GM12878 (cell line): ENCODE results near the gene AIFM1. TPM values are rescaled to one million over a fixed set of nuclear protein-coding genes. Genes with fewer than 3 reads are reported as not detected.

Experiments
- ATAC-seq: fragments of 200-7000 bp; cut with Tn5 transposase; 3 replicates; pipeline ENCODE4 v1.9.1; 2020; ENCODE audit warnings: mild to moderate bottlenecking, moderate library complexity
- BruUV-seq: library from RNA; stranded (reverse); fragments of 400-500 nt; replicated peaks from 2 replicates; lab custom pipeline; 2021; lab: Mats Ljungman, UMichigan
- CTCF ChIA-PET: fragments of 300-600 bp; sonication (Branson Sonifier 250); formaldehyde crosslinking; extraction: SDS; loops from one replicate; lab custom pipeline; 2021; ENCODE audit warnings: inconsistent platforms; lab: Yijun Ruan, JAX
- POLR2A ChIA-PET: fragments of 350-600 bp; formaldehyde crosslinking; extraction: SDS; loops from one replicate; lab custom pipeline; 2021; ENCODE audit warnings: inconsistent platforms; lab: Charles Lee
- RAD21 ChIA-PET: fragments of 300-600 bp; sonication (Branson Sonifier 250); formaldehyde crosslinking; loops from one replicate; lab custom pipeline; 2023; ENCODE audit warnings: antibody characterized with exemption; ENCODE audit not compliant: unreplicated experiment; lab: Charles Lee
- SMC1A ChIA-PET: fragments of 300-600 bp; sonication (Branson Sonifier 250); formaldehyde crosslinking; loops from one replicate; lab custom pipeline; 2023; ENCODE audit not compliant: unreplicated experiment, uncharacterized antibody; lab: Charles Lee
- DNase-seq: peaks from one replicate; pipeline ENCODE4 v3.0.0-alpha.2; 2011; ENCODE audit warnings: low read depth, low spot score
- FAIRE-seq: peaks from 3 replicates; lab custom pipeline; 2011; peaks lifted over from hg19 to GRCh38; lab: Jason Lieb, UNC
- H2AFZ ChIP-seq: 2 replicates; pipeline ENCODE4 v1.6.0; 2011; ENCODE audit warnings: low read depth, low read length, control low read depth; ENCODE audit not compliant: control insufficient read depth
- H3K27ac ChIP-seq: 2 replicates; pipeline ENCODE4 v1.5.1; 2011; ENCODE audit warnings: control low read depth; ENCODE audit not compliant: control insufficient read depth, insufficient read depth
- H3K27me3 ChIP-seq, 2 experiments: replicated peaks in 1 of 2; 2 replicates each; pipeline versions ENCODE4 v1.6.0 to v1.6.1; 2011; ENCODE audit warnings: low read length in 1 of 2; ENCODE audit not compliant: control insufficient read depth in 2 of 2, insufficient read depth in 2 of 2
- H3K36me3 ChIP-seq, 2 experiments: 2 replicates each; pipeline ENCODE4 v1.5.1; 2011; ENCODE audit warnings: low read length in 1 of 2; ENCODE audit not compliant: control insufficient read depth in 2 of 2, insufficient read depth in 2 of 2
- H3K4me1 ChIP-seq: 2 replicates; pipeline ENCODE4 v1.6.1; 2011; ENCODE audit warnings: mild to moderate bottlenecking, low read length, moderate library complexity, mixed read lengths; ENCODE audit not compliant: control insufficient read depth, insufficient read depth
- H3K4me2 ChIP-seq: 2 replicates; pipeline ENCODE4 v1.6.0; 2011; ENCODE audit warnings: control low read depth; ENCODE audit not compliant: control insufficient read depth, insufficient read depth
- H3K4me3 ChIP-seq: fragments of 200-600 bp; sonication (generic); 2 replicates; pipeline ENCODE4 v1.5.1; 2016
- H3K79me2 ChIP-seq: 2 replicates; pipeline ENCODE4 v1.6.0; 2011; ENCODE audit warnings: low read length; ENCODE audit not compliant: control insufficient read depth, insufficient read depth
- H3K9ac ChIP-seq: 2 replicates; pipeline ENCODE4 v1.8.0; 2011; ENCODE audit warnings: low read length, control low read depth, mixed read lengths; ENCODE audit not compliant: control insufficient read depth, insufficient read depth
- H3K9me3 ChIP-seq: replicated peaks from 3 replicates; pipeline ENCODE4 v1.5.1; 2011; ENCODE audit warnings: mild to moderate bottlenecking, low read length; ENCODE audit not compliant: control insufficient read depth, insufficient read depth
- H4K20me1 ChIP-seq: 2 replicates; pipeline ENCODE4 v1.6.0; 2011; ENCODE audit not compliant: control insufficient read depth, insufficient read depth
- ATF7 ChIP-seq: fragments of 450-650 bp; IDR thresholded peaks from 2 replicates; pipeline ENCODE4 v1.6.1; 2016; ENCODE audit warnings: low read depth, mild to moderate bottlenecking
- CHD2 ChIP-seq: IDR thresholded peaks from 2 replicates; pipeline ENCODE4 v1.6.1; 2011; ENCODE audit warnings: low read depth, low read length, improper control_type of control experiment, borderline replicate concordance
- CUX1 ChIP-seq: IDR thresholded peaks from 2 replicates; pipeline ENCODE4 v1.6.1; 2012; ENCODE audit warnings: improper control_type of control experiment, low read depth, low read length; ENCODE audit not compliant: insufficient replicate concordance
- EED ChIP-seq: sonication (generic); IDR thresholded peaks from 2 replicates; pipeline ENCODE4 v1.6.1; 2016; ENCODE audit warnings: antibody characterized with exemption, low read depth
- EP300 ChIP-seq, 2 experiments: fragments of 150-350 bp in 1 of 2; IDR thresholded peaks; 2 replicates each; pipeline ENCODE4 v1.6.1; 2011 to 2012; ENCODE audit warnings: low read depth in 2 of 2, low read length in 2 of 2, borderline replicate concordance in 1 of 2, improper control_type of control experiment in 1 of 2, inconsistent platforms in 1 of 2; ENCODE audit not compliant: control insufficient read depth in 1 of 2
- PAX5 ChIP-seq: IDR thresholded peaks from 2 replicates; pipeline ENCODE4 v1.6.1; 2011; ENCODE audit warnings: low read depth, low read length, borderline replicate concordance
- PML ChIP-seq: IDR thresholded peaks from 2 replicates; pipeline ENCODE4 v1.6.1; 2012; ENCODE audit warnings: low read length, inconsistent platforms
- POU2F2 ChIP-seq: IDR thresholded peaks from 3 replicates; pipeline ENCODE4 v1.6.1; 2011; ENCODE audit warnings: low read depth, mild to moderate bottlenecking, low read length, borderline replicate concordance
- RELA ChIP-seq: fragments of 450-650 bp; IDR thresholded peaks from 2 replicates; pipeline ENCODE4 v1.8.0; 2014; ENCODE audit warnings: borderline replicate concordance; ENCODE audit not compliant: partially characterized antibody
- RUNX3 ChIP-seq: IDR thresholded peaks from 2 replicates; pipeline ENCODE4 v1.6.1; 2012; ENCODE audit warnings: low read length, inconsistent platforms
- ZNF384 ChIP-seq: IDR thresholded peaks from 2 replicates; pipeline ENCODE4 v1.6.1; 2012; ENCODE audit warnings: low read depth, mild to moderate bottlenecking, low read length, improper control_type of control experiment, borderline replicate concordance
- in situ Hi-C: fragments of 300-500 bp; cut with MboI; formaldehyde crosslinking; loops from 9 replicates; pipeline ENCODE4 v1.14.3; 2018; ENCODE audit warnings: mixed read lengths
- intact Hi-C: fragments of 100-400 bp; cut with micrococcal nuclease; formaldehyde crosslinking; loops from one replicate; pipeline ENCODE4 v1.14.2; 2022; ENCODE audit not compliant: unreplicated experiment
- polyA plus RNA-seq, 11 experiments: library from polyadenylated mRNA; depleted of rRNA in 4 of 11; unstranded in 6 of 11; stranded (reverse) in 5 of 11; fragments of >200 nt; fragmentation: Nextera tagmentation in 4 of 11; fragmentation: Illumina TruSeq in 1 of 11; extraction: Ambion mirVana in 4 of 11; extraction: Trizol in 1 of 11; gene quantifications; 1 replicate in 1 of 11; 2 replicates in 10 of 11; pipeline versions ENCODE4 v1.2.1 to v1.2.3, GENCODE V29; 2011 to 2016; ENCODE audit warnings: inconsistent platforms in 2 of 11, missing spikeins in 2 of 11, low read depth in 1 of 11
- total RNA-seq, 4 experiments: library from RNA; depleted of rRNA in 3 of 4; stranded (reverse); fragments of >200 nt in 3 of 4; fragmentation: Illumina TruSeq in 1 of 4; extraction: Trizol in 1 of 4; gene quantifications; 2 replicates each; pipeline versions ENCODE4 v1.2.1 to v1.2.3, GENCODE V29; 2013 to 2021
- TF ChIP-seq, protein P1 (sequence below): fragments of 450-650 bp; formaldehyde crosslinking; IDR thresholded peaks from 2 replicates; pipeline ENCODE4 v1.4.0; 2022; ENCODE audit warnings: mild to moderate bottlenecking, moderate library complexity
- TF ChIP-seq, protein P2 (sequence below): IDR thresholded peaks from 2 replicates; pipeline ENCODE4 v1.6.1; 2011; ENCODE audit warnings: mild to moderate bottlenecking, low read depth, low read length, moderate library complexity; ENCODE audit not compliant: insufficient replicate concordance

Gene AIFM1
- total and polyA plus RNA-seq, 10 of the 15 experiments (the other 5 are each of a cell fraction or from before 2014, with no cell fraction given) = 44.2 to 121 (median 80.0) TPM

- Histone ChIP-seq H3K4me1 (peaks cover 13% of the 10 kb centered on the region), H3K27ac (no peak overlapping the region; the same call in 1 of the 2 replicates), H3K36me3 (no peaks in the 10 kb centered on the region), H3K9ac (no peak overlapping the region), H3K4me3 (0 out of 2 replicates have a peak overlapping the region, but pooled peaks have one; percentile 16), H3K27me3 (no peaks in the 10 kb centered on the region), H3K4me2 (peak overlapping the region; percentile 46; the same call in 1 of the 2 replicates), H3K79me2 (peaks cover 58% of the 10 kb centered on the region), H4K20me1 (no peaks in the 10 kb centered on the region), H3K9me3 (no peaks in the 10 kb centered on the region), H2AFZ (no peak overlapping the region)
- ChIA-PET RAD21 (interaction anchor here (0.9 to 3.1 kb wide), 13 partner anchors 10 to 97 kb away, joined by 3 to 12 read pairs (median 6); partner anchors contain the start of gene AIFM1), SMC1A (interaction anchor here (0.8 to 2.5 kb wide), 13 partner anchors 10 to 96 kb away, joined by 3 to 18 read pairs (median 4); partner anchors contain the start of gene AIFM1), CTCF (interaction anchor here (1.1 to 5.7 kb wide), 8 partner anchors 9 to 403 kb away, joined by 3 to 30 read pairs (median 4); partner anchors contain the start of gene AIFM1), POLR2A (interaction anchor here (0.9 to 2.3 kb wide), 4 partner anchors 10 to 91 kb away, joined by 3 to 10 read pairs (median 6); partner anchors contain the start of gene AIFM1)
- FAIRE-seq (peak; percentile 94), DNase-seq (peak; percentile 63), ATAC-seq (peak; percentile 80)
- intact Hi-C loops (loop anchor here (10.0 kb wide), 2 partner anchors 242 to 402 kb away; partner anchors contain the start of gene SASH3), in situ Hi-C loops (loop anchor here (10.0 to 25.0 kb wide), 2 partner anchors 92 to 564 kb away; no protein-coding TSS in a partner anchor)
- BruUV-seq = no TSS peak
- peak; percentile 59; the same call in 1 of the 2 replicates for TF ChIP-seq EED
- no peak for TF ChIP-seq RELA
- TF ChIP-seq CHD2 = 0 out of 2 replicates have a peak, but pooled peaks have one; percentile 20
- no peak for TF ChIP-seq CUX1
- 0 out of 4 replicates have a peak, but pooled peaks have one; percentile 8 to 45 for TF ChIP-seq EP300 (IDR thresholded peaks at IDR 0.05; ENCODE audit: borderline replicate concordance in 1 of 2, control insufficient read depth in 1 of 2, low read depth in 2 of 2, low read length in 2 of 2)
- TF ChIP-seq PML = no peak
- no peak for TF ChIP-seq PAX5
- TF ChIP-seq ATF7 = peak; percentile 92
- TF ChIP-seq POU2F2 = no peak
- TF ChIP-seq RUNX3 = peak; percentile 60
- peak; percentile 47; the same call in 1 of the 2 replicates for TF ChIP-seq ZNF384
- TF ChIP-seq, protein P1, sequence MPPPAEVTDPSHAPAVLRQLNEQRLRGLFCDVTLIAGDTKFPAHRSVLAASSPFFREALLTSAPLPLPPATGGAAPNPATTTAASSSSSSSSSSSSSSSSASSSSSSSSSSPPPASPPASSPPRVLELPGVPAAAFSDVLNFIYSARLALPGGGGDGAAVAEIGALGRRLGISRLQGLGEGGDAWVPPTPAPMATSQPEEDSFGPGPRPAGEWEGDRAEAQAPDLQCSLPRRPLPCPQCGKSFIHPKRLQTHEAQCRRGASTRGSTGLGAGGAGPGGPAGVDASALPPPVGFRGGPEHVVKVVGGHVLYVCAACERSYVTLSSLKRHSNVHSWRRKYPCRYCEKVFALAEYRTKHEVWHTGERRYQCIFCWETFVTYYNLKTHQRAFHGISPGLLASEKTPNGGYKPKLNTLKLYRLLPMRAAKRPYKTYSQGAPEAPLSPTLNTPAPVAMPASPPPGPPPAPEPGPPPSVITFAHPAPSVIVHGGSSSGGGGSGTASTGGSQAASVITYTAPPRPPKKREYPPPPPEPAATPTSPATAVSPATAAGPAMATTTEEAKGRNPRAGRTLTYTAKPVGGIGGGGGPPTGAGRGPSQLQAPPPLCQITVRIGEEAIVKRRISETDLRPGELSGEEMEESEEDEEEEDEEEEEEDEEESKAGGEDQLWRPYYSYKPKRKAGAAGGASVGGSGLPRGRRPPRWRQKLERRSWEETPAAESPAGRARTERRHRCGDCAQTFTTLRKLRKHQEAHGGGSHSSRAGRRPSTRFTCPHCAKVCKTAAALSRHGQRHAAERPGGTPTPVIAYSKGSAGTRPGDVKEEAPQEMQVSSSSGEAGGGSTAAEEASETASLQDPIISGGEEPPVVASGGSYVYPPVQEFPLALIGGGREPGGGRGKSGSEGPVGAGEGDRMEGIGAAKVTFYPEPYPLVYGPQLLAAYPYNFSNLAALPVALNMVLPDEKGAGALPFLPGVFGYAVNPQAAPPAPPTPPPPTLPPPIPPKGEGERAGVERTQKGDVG (CRISPR knock-in tag) = no peak
- TF ChIP-seq, protein P2, sequence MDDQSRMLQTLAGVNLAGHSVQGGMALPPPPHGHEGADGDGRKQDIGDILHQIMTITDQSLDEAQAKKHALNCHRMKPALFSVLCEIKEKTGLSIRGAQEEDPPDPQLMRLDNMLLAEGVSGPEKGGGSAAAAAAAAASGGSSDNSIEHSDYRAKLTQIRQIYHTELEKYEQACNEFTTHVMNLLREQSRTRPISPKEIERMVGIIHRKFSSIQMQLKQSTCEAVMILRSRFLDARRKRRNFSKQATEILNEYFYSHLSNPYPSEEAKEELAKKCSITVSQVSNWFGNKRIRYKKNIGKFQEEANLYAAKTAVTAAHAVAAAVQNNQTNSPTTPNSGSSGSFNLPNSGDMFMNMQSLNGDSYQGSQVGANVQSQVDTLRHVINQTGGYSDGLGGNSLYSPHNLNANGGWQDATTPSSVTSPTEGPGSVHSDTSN = no peak
Measured at GRCh38 chrX:130176354-130176776, 10.7 kb upstream of the AIFM1 start.
